Measurements from ENCODE around the gene CDH22. TPM values are rescaled to one million over a fixed set of nuclear protein-coding genes. Genes with fewer than 3 reads are reported as not detected.

CDH22 gene
- total and polyA plus RNA-seq, 4 donors: 0.03 to 0.25 (median 0.09) TPM

DNA sequence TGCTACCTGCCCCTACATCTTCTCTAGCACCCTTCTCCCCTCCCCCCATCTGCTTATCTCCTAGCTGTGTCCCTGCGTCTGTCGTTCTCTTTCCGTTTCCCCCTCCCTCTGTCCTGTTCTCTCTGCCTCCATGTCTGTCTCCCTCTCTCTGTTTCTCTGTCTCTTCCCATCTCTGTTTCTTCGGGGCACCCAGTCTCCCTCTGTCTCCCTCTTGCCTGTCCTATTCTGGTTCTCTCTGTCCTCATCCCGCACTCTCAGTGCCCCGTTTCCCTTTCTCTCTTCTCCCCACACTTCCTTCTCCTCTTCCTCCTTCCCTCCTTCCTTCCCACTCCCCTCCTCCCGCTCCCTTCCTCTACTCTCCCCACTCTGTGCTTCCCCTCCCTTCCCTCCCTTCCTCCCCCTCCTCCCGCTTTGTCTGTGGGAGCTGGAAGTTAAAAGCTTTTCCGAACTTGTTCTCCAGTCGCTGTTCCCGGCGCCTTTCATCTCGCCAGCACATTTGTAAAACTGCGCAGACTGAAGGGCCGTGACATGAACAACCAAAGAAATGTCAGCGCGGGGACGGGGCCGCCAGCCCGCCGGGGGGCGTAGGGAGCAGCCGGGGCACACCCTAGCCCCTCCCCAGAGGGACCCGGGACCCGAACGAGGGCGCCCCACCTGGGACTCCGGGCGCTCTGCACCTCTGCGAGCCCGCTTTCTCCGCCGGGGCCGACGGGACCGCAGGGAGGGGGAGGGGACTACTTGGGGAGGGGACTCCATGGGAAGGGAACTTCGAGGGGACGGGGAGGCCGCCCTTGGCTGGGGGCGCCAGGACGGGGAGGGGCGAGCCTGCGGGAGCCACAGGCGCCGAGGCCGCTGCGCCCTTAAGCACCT lies 4.0 kb upstream of the CDH22 start:
- Histone ChIP-seq H3K27ac (ENCODE audit: low read depth in 1 of 2, low read length in 1 of 2) (no peak overlapping the region), H3K4me3 (no peak overlapping the region), H3K4me1 (ENCODE audit: control insufficient read depth in 5 of 5, insufficient read depth in 5 of 5, low read length in 5 of 5) (peaks cover 0 to 10% (median 0%) of the 10 kb centered on the region in 5 donors), H3K36me3 (ENCODE audit: control insufficient read depth in 4 of 4, insufficient read depth in 4 of 4, low read length in 4 of 4) (no peaks in the 10 kb centered on the region), H3K27me3 (ENCODE audit: control insufficient read depth in 3 of 3, insufficient read depth in 3 of 3, low read length in 2 of 3) (peaks cover 8 to 84% (median 79%) of the 10 kb centered on the region in 3 donors), H3K9me3 (ENCODE audit: control insufficient read depth in 4 of 4, insufficient read depth in 3 of 4, low read length in 3 of 4) (no peaks in the 10 kb centered on the region), H3K9ac (ENCODE audit: insufficient read depth in 1 of 2, low read length in 2 of 2) (no peak overlapping the region)
- no peak for ATAC-seq (ENCODE audit: insufficient read depth, low FRiP score)
- WGBS, 2 donors: 2% methylated on average over 40 to 47 of the region's 47 CpGs
- DNase-seq: peak; percentile 12 to 29 (median 21)
- TF ChIP-seq, protein P1, sequence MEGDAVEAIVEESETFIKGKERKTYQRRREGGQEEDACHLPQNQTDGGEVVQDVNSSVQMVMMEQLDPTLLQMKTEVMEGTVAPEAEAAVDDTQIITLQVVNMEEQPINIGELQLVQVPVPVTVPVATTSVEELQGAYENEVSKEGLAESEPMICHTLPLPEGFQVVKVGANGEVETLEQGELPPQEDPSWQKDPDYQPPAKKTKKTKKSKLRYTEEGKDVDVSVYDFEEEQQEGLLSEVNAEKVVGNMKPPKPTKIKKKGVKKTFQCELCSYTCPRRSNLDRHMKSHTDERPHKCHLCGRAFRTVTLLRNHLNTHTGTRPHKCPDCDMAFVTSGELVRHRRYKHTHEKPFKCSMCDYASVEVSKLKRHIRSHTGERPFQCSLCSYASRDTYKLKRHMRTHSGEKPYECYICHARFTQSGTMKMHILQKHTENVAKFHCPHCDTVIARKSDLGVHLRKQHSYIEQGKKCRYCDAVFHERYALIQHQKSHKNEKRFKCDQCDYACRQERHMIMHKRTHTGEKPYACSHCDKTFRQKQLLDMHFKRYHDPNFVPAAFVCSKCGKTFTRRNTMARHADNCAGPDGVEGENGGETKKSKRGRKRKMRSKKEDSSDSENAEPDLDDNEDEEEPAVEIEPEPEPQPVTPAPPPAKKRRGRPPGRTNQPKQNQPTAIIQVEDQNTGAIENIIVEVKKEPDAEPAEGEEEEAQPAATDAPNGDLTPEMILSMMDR (IDR thresholded peaks at IDR 0.05; ENCODE audit: control extremely low read depth, extremely low read depth): no peak

DNA sequence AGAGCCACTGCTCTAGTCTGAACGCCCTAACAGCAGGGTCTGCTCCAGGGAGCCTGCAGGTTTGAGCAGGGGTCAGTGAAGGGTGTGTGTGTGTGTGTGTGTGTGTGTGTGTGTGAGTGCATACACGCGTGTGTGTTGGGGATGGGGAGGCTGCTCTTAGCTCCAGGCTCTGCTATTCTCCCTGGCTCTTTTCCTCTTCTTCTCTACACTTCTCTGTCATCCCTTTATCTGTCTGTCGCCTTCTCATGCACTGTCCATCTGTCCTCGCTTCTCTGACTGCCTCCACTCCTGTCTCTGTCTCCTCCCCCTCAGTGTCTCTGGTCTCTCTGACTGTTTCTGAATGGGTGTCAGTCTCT lies 3.4 kb upstream of the CDH22 start:
- no peak overlapping the region for H3K9ac ChIP-seq (ENCODE audit: insufficient read depth in 1 of 2, low read length in 2 of 2)
- H3K4me3 ChIP-seq: no peak overlapping the region
- peaks cover 11 to 86% (median 79%) of the 10 kb centered on the region in 3 donors for H3K27me3 ChIP-seq (ENCODE audit: control insufficient read depth in 3 of 3, insufficient read depth in 3 of 3, low read length in 2 of 3)
- ATAC-seq (ENCODE audit: insufficient read depth, low FRiP score): no peak
- no peaks in the 10 kb centered on the region for H3K9me3 ChIP-seq (ENCODE audit: control insufficient read depth in 4 of 4, insufficient read depth in 3 of 4, low read length in 3 of 4)
- DNase-seq: no peak
- no peaks in the 10 kb centered on the region for H3K36me3 ChIP-seq (ENCODE audit: control insufficient read depth in 4 of 4, insufficient read depth in 4 of 4, low read length in 4 of 4)
- peaks cover 0 to 10% (median 0%) of the 10 kb centered on the region in 5 donors for H3K4me1 ChIP-seq (ENCODE audit: control insufficient read depth in 5 of 5, insufficient read depth in 5 of 5, low read length in 5 of 5)
- no peak overlapping the region for H3K27ac ChIP-seq (ENCODE audit: low read depth in 1 of 2, low read length in 1 of 2)
- WGBS, 2 donors: 9 to 23% methylated on average over 3 to 5 of the region's 5 CpGs
- TF ChIP-seq, protein P1 (IDR thresholded peaks at IDR 0.05; ENCODE audit: control extremely low read depth, extremely low read depth): no peak

DNA sequence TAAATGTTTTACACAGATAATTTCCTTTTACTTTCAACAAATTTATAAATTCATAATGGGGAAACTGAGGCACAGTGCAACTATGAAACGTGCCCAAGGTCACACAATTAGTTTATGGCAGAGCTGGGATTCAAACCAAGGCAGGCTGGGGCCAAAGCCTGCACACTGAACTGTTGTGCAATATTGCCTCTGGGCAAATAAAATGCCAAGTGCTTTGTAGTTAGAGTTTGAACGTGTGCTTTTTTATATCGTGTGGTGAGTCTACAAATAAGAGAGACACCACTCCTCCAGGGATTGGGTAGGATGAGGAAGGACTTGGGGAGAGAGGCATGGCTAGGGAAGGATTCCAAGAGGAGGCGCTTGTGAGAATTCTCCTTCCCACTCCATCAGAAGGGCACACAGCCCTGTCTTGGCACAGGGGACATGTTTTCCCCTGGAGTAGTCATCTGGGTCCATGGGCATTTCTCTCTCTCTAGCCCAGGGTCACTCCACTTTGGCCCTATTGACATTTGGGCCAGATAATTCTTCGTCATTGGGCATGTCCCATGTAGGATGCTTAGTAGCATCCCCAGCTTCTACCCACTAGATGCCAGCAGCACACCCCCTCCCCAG lies 2.8 kb upstream of the CDH22 start:
- H3K36me3 ChIP-seq (ENCODE audit: control insufficient read depth in 4 of 4, insufficient read depth in 4 of 4, low read length in 4 of 4): no peaks in the 10 kb centered on the region
- H3K4me3 ChIP-seq: no peak overlapping the region
- H3K9me3 ChIP-seq (ENCODE audit: control insufficient read depth in 4 of 4, insufficient read depth in 3 of 4, low read length in 3 of 4): no peaks in the 10 kb centered on the region
- H3K4me1 ChIP-seq (ENCODE audit: control insufficient read depth in 5 of 5, insufficient read depth in 5 of 5, low read length in 5 of 5): peaks cover 0 to 10% (median 0%) of the 10 kb centered on the region in 5 donors
- no peak overlapping the region for H3K9ac ChIP-seq (ENCODE audit: insufficient read depth in 1 of 2, low read length in 2 of 2)
- TF ChIP-seq, protein P1 (IDR thresholded peaks at IDR 0.05; ENCODE audit: control extremely low read depth, extremely low read depth): no peak
- ATAC-seq (ENCODE audit: insufficient read depth, low FRiP score): no peak
- WGBS, 2 donors: 22 to 23% methylated on average over 5 of the region's 5 CpGs
- peaks cover 12 to 86% (median 80%) of the 10 kb centered on the region in 3 donors for H3K27me3 ChIP-seq (ENCODE audit: control insufficient read depth in 3 of 3, insufficient read depth in 3 of 3, low read length in 2 of 3)
- no peak overlapping the region for H3K27ac ChIP-seq (ENCODE audit: low read depth in 1 of 2, low read length in 1 of 2)
- no peak for DNase-seq

All from lung (tissue), 12 donors.